ENCODE measurements around the gene TMED1.
"Not testable (repeated sequence)": the region's sequence is repeated elsewhere in the genome, so short reads cannot be mapped to it uniquely, and the experiment has no call there.

The TMED1 gene

GRCh38 chr19:10861103-10861651 is 25.2 kb upstream of the TMED1 start:
- peak; percentile 64 for DNase-seq

GRCh38 chr19:10858204-10858828 is 22.3 kb upstream of the TMED1 start:
- peak; percentile 72 for DNase-seq

GRCh38 chr19:10856899-10857298 is 20.9 kb upstream of the TMED1 start:
- not testable (repeated sequence) for DNase-seq

- DNase-seq: peak; percentile 52
These were observed 20.0 kb upstream of the TMED1 start for GRCh38 chr19:10855879-10856522.

GRCh38 chr19:10854350-10855089 is 18.5 kb upstream of the TMED1 start:
- no peak for DNase-seq

- DNase-seq: no peak
These were observed 16.9 kb upstream of the TMED1 start for GRCh38 chr19:10852941-10853340.

- no peak for DNase-seq
These were observed 16.2 kb upstream of the TMED1 start for GRCh38 chr19:10852098-10852800.

GRCh38 chr19:10850631-10851030 is 14.6 kb upstream of the TMED1 start:
- DNase-seq: no peak

- no peak for DNase-seq
These were observed 12.3 kb upstream of the TMED1 start, which contains the start of gene C19orf38 for GRCh38 chr19:10848230-10848856. TSS of gene C19orf38 (plus strand) at chr19:10848415. CDS start at chr19:10848509, 94 bp downstream.

- DNase-seq: no peak
These were observed 10.6 kb upstream of the TMED1 start for GRCh38 chr19:10846500-10847202.

- DNase-seq: no peak
These were observed 6.8 kb upstream of the TMED1 start for GRCh38 chr19:10842788-10843187.

- DNase-seq: no peak
These were observed 3.4 kb upstream of the TMED1 start for GRCh38 chr19:10839114-10840050.

- DNase-seq: no peak
These were observed 2.4 kb upstream of the TMED1 start for GRCh38 chr19:10838377-10838776.

GRCh38 chr19:10837649-10838048 is 1.6 kb upstream of the TMED1 start:
- DNase-seq: not testable (repeated sequence)

GRCh38 chr19:10836479-10837330 is 693 bp upstream of the TMED1 start:
- DNase-seq: peak; percentile 89

- no peak for DNase-seq
These were observed 791 bp downstream of the TMED1 start for GRCh38 chr19:10835089-10835753.

GRCh38 chr19:10832939-10833296 is 3.1 kb downstream of the TMED1 start:
- DNase-seq: no peak

- DNase-seq: no peak
These were observed 3.7 kb downstream of the TMED1 start for GRCh38 chr19:10831987-10832938.
